ENCODE results near the gene TOP1.

Gene TOP1

DNA sequence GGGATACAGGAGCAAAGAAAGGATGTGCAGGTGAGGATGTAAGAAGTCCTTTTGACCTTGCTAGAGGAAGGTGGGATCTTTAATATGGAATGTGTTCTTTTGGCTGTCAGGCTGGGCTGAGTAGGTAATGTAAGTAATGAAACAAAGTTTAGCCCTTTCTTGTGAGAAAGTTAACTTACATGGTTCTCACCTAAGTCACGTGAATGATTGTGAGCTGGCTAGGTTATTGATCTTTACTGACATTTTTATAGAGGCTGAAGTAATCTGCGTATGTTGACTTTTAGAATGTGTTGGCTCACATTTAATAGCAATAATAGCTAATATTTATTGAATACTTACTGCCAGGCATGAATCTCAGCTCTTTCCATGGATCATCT, 2.6 kb downstream of the TOP1 start:
- Histone ChIP-seq H3K4me1 (ENCODE audit: low read length) (peaks cover 41% of the 10 kb centered on the region), H3F3A (ENCODE audit: insufficient read depth, low read length) (no peaks in the 10 kb centered on the region), H3K4me2 (ENCODE audit: low read depth, low read length) (peak overlapping the region; percentile 97), H3K36me3 (replicated peaks; ENCODE audit: insufficient read depth, low read length) (peaks cover 8% of the 10 kb centered on the region; the same call in 1 of the 2 replicates), H2AFZ (ENCODE audit: low read length) (no peak overlapping the region), H3K4me3 (ENCODE audit: low read length) (peak overlapping the region; percentile 96), H3K9ac (ENCODE audit: low read length) (no peak overlapping the region; the same call in 1 of the 2 replicates), H3K9me2 (replicated peaks; ENCODE audit: insufficient read depth, low read length) (no peaks in the 10 kb centered on the region), H3K27ac (ENCODE audit: low read length) (no peak overlapping the region), H3K79me2 (ENCODE audit: low read length) (peaks cover 76% of the 10 kb centered on the region), H4K20me1 (ENCODE audit: insufficient read depth, low read length) (0 out of 2 replicates have a peak, but pooled peaks cover 13% of the 10 kb centered on the region), H3K9me3 (replicated peaks; ENCODE audit: insufficient read depth, low read length) (no peaks in the 10 kb centered on the region), H3K27me3 (replicated peaks; ENCODE audit: insufficient read depth, low read length) (no peaks in the 10 kb centered on the region)
- TF ChIP-seq, protein P1, sequence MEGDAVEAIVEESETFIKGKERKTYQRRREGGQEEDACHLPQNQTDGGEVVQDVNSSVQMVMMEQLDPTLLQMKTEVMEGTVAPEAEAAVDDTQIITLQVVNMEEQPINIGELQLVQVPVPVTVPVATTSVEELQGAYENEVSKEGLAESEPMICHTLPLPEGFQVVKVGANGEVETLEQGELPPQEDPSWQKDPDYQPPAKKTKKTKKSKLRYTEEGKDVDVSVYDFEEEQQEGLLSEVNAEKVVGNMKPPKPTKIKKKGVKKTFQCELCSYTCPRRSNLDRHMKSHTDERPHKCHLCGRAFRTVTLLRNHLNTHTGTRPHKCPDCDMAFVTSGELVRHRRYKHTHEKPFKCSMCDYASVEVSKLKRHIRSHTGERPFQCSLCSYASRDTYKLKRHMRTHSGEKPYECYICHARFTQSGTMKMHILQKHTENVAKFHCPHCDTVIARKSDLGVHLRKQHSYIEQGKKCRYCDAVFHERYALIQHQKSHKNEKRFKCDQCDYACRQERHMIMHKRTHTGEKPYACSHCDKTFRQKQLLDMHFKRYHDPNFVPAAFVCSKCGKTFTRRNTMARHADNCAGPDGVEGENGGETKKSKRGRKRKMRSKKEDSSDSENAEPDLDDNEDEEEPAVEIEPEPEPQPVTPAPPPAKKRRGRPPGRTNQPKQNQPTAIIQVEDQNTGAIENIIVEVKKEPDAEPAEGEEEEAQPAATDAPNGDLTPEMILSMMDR (IDR thresholded peaks at IDR 0.05; ENCODE audit: low read length), result no peak
- DNase-seq, result no peak

DNA sequence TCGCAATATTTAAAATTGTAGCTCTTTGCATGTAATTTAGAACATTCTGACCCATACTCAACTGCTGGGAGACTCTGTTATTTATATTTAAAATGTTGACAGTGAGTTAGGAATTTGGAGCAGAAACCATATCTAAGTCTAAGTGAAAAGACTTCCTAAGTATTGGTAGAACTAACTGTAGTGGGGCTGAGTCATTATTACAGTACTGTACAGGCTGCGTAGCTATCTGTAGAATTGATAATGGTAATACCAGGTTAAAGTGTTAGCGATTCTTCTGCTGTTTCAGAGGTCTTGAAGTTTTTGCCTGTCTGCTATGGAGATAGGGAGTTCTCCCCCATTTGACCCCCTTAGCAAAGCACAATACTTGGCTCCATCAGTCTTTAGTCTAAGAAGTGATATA, 3.6 kb downstream of the TOP1 start:
- H3K27me3 ChIP-seq (replicated peaks; ENCODE audit: insufficient read depth, low read length), result no peaks in the 10 kb centered on the region
- no peak overlapping the region for H3K9ac ChIP-seq (ENCODE audit: low read length)
- peak overlapping the region; percentile 97 for H3K4me2 ChIP-seq (ENCODE audit: low read depth, low read length)

GRCh38 chr20:41034239-41034638, 5.6 kb downstream of the TOP1 start:
- Histone ChIP-seq H3K79me2 (ENCODE audit: low read length) (peaks cover 100% of the 10 kb centered on the region), H4K20me1 (ENCODE audit: insufficient read depth, low read length) (0 out of 2 replicates have a peak, but pooled peaks cover 13% of the 10 kb centered on the region), H3K4me3 (ENCODE audit: low read length) (no peak overlapping the region), H3K4me2 (ENCODE audit: low read depth, low read length) (no peak overlapping the region), H3K27ac (ENCODE audit: low read length) (no peak overlapping the region), H3F3A (ENCODE audit: insufficient read depth, low read length) (no peaks in the 10 kb centered on the region), H3K9me2 (replicated peaks; ENCODE audit: insufficient read depth, low read length) (no peaks in the 10 kb centered on the region), H2AFZ (ENCODE audit: low read length) (no peak overlapping the region), H3K36me3 (replicated peaks; ENCODE audit: insufficient read depth, low read length) (peaks cover 8% of the 10 kb centered on the region; the same call in 1 of the 2 replicates), H3K4me1 (ENCODE audit: low read length) (peaks cover 34% of the 10 kb centered on the region), H3K9ac (ENCODE audit: low read length) (no peak overlapping the region), H3K9me3 (replicated peaks; ENCODE audit: insufficient read depth, low read length) (no peaks in the 10 kb centered on the region), H3K27me3 (replicated peaks; ENCODE audit: insufficient read depth, low read length) (no peaks in the 10 kb centered on the region)
- TF ChIP-seq EZH2 (optimal IDR thresholded peaks at IDR 0.05; ENCODE audit: low read depth, low read length), result no peak
- no peak for TF ChIP-seq EZH2phosphoT487 (IDR thresholded peaks at IDR 0.05; ENCODE audit: low read length)
- TF ChIP-seq, protein P1 (IDR thresholded peaks at IDR 0.05; ENCODE audit: low read length), result no peak
- DNase-seq, result no peak

More for the DNA sequence above, 3.6 kb downstream of the TOP1 start:
- no peak overlapping the region for H3K4me3 ChIP-seq (ENCODE audit: low read length)
- H3K27ac ChIP-seq (ENCODE audit: low read length), result no peak overlapping the region
- H3F3A ChIP-seq (ENCODE audit: insufficient read depth, low read length), result no peaks in the 10 kb centered on the region
- H3K4me1 ChIP-seq (ENCODE audit: low read length), result peaks cover 41% of the 10 kb centered on the region
- no peak for DNase-seq
- 0 out of 2 replicates have a peak, but pooled peaks cover 13% of the 10 kb centered on the region for H4K20me1 ChIP-seq (ENCODE audit: insufficient read depth, low read length)
- H3K9me3 ChIP-seq (replicated peaks; ENCODE audit: insufficient read depth, low read length), result no peaks in the 10 kb centered on the region
- peaks cover 8% of the 10 kb centered on the region; the same call in 1 of the 2 replicates for H3K36me3 ChIP-seq (replicated peaks; ENCODE audit: insufficient read depth, low read length)
- TF ChIP-seq EZH2phosphoT487 (IDR thresholded peaks at IDR 0.05; ENCODE audit: low read length) (no peak), EZH2 (optimal IDR thresholded peaks at IDR 0.05; ENCODE audit: low read depth, low read length) (no peak)
- TF ChIP-seq, protein P1 (IDR thresholded peaks at IDR 0.05; ENCODE audit: low read length), result no peak
- no peak overlapping the region for H2AFZ ChIP-seq (ENCODE audit: low read length)
- peaks cover 87% of the 10 kb centered on the region for H3K79me2 ChIP-seq (ENCODE audit: low read length)
- H3K9me2 ChIP-seq (replicated peaks; ENCODE audit: insufficient read depth, low read length), result no peaks in the 10 kb centered on the region
